Amygdala (tissue), 56 donors: Measurements from ENCODE around the gene SYNRG.

ENCODE experiments used
- DNase-seq, 56 donors: peaks; one replicate each; lab custom pipeline; 2025; lab: John Stamatoyannopoulos, UW

The SYNRG gene

GRCh38 chr17:37607637-37608331, 1.4 kb downstream of the SYNRG start:
- DNase-seq: peak in 1 of 56 donors; percentile 4

GRCh38 chr17:37605813-37606505, 3.3 kb downstream of the SYNRG start:
- DNase-seq: no peak

- DNase-seq: no peak
These were observed 4.1 kb downstream of the SYNRG start for GRCh38 chr17:37605081-37605480.

- DNase-seq: no peak
These were observed 4.7 kb downstream of the SYNRG start for GRCh38 chr17:37604556-37604955.

- no peak for DNase-seq
These were observed 11.1 kb downstream of the SYNRG start for GRCh38 chr17:37598145-37598544.

- no peak for DNase-seq
These were observed 16.9 kb downstream of the SYNRG start for GRCh38 chr17:37592291-37592690.

- DNase-seq: no peak
These were observed 24.2 kb downstream of the SYNRG start for GRCh38 chr17:37585066-37585465.

- DNase-seq: no peak
These were observed 32.9 kb downstream of the SYNRG start for GRCh38 chr17:37576281-37576680.

- DNase-seq: no peak
These were observed 34.8 kb downstream of the SYNRG start for GRCh38 chr17:37574427-37574826.

- no peak for DNase-seq
These were observed 37.5 kb downstream of the SYNRG start for GRCh38 chr17:37571674-37572073.

GRCh38 chr17:37570527-37571093, 38.6 kb downstream of the SYNRG start:
- DNase-seq: peak in 9 of 56 donors; percentile 0 to 20 (median 3)

- DNase-seq: no peak
These were observed 40.7 kb downstream of the SYNRG start for GRCh38 chr17:37568350-37569053.

- no peak for DNase-seq
These were observed 41.7 kb downstream of the SYNRG start for GRCh38 chr17:37567538-37567937.

- no peak for DNase-seq
These were observed 42.1 kb downstream of the SYNRG start for GRCh38 chr17:37567137-37567536.

GRCh38 chr17:37564252-37564651, 45.0 kb downstream of the SYNRG start:
- DNase-seq: no peak

- DNase-seq: no peak
These were observed 47.0 kb downstream of the SYNRG start for GRCh38 chr17:37562016-37562745.

- DNase-seq: no peak
These were observed 50.9 kb downstream of the SYNRG start for GRCh38 chr17:37558299-37558698.

- no peak for DNase-seq
These were observed 51.7 kb downstream of the SYNRG start for GRCh38 chr17:37557482-37557881.

- DNase-seq: no peak
These were observed 53.8 kb downstream of the SYNRG start for GRCh38 chr17:37555386-37555785.

- DNase-seq: no peak
These were observed 55.7 kb downstream of the SYNRG start for GRCh38 chr17:37553401-37553966.
